ENCODE results near the gene CHKA.

GRCh38 chr11:68142028-68142412 lies 20.8 kb upstream of the CHKA start:
- no peak for TF ChIP-seq EZH2 (IDR thresholded peaks at IDR 0.05; ENCODE audit: insufficient read depth, poor library complexity, severe bottlenecking)
- TF ChIP-seq EZH2phosphoT487 (IDR thresholded peaks at IDR 0.05; ENCODE audit: insufficient read depth, low read depth): no peak
